CD4-positive, alpha-beta T cell treated with Interleukin-12 subunit alpha and Interleukin-12 subunit beta, for 1 hour (primary cell): ENCODE data around the gene ZDHHC4.

Source experiments
- DNase-seq: peaks from one replicate; pipeline ENCODE4 v3.0.0-alpha.2; 2020

Gene ZDHHC4

DNA sequence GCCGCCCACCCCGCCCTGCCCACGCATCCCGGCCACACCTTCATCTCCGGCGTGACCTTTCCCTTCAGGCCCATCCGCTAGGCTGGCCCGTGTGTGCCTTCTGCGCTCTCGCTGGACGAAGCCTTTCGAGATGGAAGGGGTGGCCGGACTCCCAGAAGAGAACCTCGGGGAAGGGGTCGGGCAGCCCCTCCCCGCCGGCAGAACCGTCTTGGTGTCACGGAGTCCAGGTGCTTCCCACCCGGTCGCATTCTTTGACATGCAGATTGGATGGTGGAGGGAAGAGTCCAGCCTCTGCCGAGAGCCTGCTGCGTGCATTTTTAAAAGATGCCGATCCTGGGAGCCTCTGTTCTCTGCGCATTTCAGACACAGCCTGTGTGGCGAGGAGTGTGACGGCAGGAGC, 30.8 kb downstream of the ZDHHC4 start:
- no peak for DNase-seq

DNA sequence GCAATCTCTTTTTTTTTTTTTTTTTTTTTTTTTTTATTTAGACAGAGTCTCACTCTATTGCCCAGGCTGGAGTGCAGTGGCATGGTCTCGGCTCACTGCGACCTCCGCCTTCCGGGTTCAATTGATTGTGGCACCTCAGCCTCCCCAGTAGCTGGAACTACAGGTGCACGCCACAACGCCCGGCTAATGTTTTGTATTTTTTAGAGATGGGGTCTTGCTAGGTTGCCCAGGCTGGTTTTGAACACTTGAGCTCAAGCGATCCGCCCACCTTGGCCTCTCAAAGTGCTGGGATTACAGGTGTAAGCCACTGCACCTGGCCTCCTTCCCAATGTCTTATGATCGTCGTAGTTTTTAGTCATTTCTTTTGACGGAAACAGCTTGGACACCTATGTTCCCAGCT, 31.5 kb downstream of the ZDHHC4 start:
- DNase-seq, result no peak

DNA sequence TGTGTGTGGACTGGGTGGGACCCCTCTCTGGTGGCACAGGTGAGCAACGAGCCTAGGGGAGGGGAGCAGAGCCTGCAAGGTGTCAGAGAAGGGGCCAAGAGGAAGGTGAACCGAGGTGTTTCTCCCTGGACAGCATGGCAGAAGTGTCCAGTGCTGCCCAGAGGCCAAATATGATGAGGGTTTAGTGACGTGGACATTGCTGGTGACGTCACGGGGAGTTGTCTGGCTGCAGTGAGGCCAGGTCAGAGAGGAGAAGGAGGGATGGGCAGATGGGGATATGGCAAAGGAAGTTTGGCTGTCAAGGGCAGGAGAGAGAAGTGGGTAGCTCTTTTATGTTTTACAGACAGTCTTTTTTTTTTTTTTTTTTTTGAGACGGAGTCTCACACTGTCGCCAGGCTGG, 35.6 kb downstream of the ZDHHC4 start:
- DNase-seq, result no peak

DNA sequence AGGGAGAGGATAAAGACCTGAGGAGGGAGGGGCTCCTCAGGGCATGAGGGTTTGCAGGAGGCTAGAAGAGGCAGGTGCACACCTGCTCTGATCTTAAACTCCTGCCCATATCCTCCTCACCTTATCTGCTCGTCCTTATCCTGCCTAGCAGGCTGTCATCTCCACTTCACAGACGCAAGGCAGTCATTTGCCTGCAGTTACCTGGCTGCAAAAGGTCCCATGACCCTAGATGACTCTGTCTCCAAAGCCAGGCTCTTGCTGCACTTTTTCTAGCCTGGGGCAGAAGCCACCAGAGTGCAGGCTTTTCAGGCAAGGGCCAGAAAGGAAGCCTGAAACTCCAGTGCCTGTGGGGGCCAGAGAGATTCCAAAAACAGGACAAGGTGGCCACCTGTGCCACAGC, 36.5 kb downstream of the ZDHHC4 start:
- DNase-seq, result no peak

DNA sequence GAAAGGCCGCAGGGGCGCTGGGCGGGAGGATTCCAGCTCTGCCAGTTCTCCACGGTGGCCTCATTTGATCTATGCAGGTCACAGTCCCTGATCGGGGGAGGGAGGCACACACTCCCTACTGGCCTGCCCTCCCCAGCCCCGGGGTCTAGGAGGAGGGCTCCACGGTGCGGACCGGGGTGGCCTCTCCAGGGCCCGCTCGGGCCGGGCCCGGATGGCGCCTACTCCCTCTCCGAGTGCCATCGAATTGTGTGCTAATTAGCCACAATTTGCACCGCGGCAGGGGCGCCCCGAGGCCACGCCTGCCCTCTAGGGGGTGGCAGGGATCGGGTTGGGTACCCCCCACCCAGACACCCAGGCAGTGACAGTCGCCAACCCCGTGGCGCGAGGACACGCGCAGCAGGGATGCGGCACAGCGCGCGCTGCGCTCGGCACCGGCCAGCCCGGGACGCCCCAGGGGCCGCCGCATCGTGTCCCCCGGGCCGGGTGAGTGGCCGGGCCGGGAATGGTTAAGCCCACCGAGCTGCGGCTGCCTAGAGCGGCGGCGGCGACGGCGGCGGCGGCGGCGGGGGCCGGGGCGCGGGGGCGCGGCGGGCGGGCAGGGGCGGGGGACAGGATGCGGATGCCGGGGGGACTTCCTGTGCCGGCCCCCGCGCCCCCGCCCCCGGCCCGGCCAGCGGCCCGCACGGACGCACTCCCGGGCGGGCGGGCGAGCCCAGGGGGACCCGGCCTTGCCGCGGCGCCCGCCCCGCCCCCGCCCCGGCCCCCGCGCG, 37.9 kb downstream of the ZDHHC4 start, which contains the start of gene ZNF853:
ZNF853 (plus strand) TSS at position 658 of the 770 bp plus-strand sequence. CDS start 565 bp downstream, outside the sequence.
- DNase-seq, result peak; percentile 22

GRCh38 chr7:6615723-6616555, 38.7 kb downstream of the ZDHHC4 start:
- DNase-seq, result no peak

DNA sequence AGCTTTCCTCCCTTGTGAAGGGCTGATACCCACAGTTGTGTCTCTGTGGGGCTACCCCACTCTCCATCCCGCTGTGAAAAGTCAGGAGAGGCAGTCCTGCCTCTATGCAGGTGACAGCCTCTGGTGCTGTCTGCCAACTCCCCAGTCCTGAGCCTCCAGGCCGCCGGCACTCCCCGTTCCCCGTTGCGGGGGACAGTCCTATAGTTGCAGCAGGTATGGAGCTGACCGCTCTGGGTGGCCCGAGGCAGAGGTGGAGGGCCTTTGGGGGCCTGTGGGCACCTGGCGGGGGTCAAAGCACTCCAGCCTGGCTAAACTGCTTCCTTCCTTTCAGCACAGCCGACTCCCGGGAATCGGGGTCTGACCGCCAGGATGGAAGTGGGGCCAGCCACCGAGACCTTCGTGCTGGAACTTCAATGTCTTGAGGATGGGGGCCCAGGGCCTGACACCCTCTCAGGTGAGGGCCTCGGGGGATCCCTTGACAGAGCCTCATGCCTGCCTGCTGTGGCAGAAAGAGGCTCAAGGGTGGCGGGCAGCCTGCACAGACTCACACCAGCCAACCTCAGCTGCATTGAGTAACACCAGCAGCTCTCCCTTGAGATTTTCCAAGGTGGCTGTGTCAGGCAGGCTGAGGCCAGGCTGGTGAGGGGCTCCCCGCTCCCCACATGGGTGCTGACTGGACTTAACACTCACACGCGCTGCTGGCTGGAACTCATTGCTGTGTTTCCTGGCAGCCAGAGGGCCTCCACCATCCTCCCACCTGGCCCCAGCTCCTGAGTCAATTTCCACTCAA, 39.8 kb downstream of the ZDHHC4 start:
- DNase-seq, result no peak

DNA sequence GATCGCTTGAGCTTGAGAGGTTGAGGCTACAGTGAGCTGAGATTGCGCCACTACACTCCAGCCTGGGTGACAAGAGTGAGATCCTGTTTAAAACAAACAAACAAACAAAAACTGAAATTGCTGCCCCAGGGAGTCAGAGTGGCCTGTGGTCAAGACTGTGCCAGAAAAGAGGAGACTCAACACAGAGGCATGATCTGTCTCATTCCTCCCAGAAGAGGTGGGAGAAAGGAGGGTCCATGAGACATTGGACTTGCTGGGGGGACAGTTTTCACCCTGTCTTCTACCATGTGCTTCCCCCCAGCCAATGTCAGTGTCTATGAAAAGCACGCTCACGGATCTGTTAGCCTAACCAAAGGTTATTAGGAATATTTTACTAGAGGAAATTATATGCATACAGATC, 41.4 kb downstream of the ZDHHC4 start:
- DNase-seq, result no peak

GRCh38 chr7:6619961-6620360, 42.7 kb downstream of the ZDHHC4 start:
- no peak for DNase-seq

DNA sequence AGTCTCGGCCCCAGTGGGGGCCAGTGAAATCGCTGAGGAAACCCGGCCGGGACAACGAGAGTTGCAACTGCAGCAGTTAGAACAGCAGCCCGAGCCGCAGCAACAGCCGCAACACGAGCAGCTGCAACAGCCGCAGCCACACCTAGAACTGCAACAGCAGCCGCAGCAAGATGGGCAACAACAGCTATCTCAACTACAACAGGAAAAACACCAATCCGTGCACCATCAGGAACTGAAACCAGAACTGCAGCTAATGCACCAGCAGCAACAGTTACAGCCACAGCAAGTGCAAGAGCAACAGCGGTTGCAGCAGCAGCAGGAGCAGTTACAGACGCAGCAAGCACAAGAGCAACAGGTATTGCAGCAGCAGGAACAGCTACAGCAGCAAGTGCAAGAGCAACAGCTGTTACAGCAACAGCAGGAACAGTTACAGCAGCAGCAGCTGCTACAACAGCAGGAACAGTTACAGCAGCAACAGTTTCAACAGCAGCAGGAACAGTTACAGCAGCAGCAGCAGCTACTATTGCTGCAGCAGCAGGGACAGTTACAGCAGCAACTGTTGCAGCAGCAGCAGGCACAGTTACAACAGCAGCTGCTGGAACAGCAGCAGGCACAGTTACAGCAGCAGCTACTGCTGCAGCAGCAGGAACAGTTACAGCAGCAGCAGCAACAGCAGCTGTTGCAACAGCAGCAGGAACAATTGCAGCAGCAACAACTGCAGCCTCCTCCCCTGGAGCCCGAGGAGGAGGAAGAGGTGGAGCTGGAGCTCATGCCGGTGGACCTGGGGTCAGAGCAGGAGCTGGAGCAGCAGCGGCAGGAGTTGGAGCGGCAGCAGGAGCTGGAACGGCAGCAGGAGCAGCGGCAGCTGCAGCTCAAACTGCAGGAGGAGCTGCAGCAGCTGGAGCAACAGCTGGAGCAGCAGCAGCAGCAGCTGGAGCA, 44.2 kb downstream of the ZDHHC4 start:
- peak; percentile 19 for DNase-seq

DNA sequence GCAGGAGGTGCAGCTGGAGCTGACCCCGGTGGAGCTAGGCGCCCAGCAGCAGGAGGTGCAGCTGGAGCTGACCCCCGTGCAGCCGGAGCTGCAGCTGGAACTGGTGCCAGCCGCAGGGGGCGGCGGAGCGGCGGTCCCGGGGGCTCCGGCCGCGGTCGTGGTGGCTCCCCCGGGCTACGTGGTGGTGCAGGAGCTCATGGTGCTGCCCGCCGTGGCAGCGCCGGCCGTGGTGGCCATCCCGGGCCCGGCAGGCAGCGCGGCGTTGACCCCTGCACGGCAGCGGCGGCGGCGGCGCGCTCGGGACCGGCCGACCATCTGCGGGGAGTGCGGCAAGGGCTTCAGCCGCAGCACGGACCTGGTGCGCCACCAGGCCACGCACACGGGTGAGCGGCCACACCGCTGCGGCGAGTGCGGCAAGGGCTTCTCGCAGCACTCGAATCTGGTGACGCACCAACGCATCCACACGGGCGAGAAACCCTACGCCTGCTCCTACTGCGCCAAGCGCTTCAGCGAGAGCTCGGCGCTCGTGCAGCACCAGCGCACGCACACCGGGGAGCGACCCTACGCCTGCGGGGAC, 45.0 kb downstream of the ZDHHC4 start:
- no peak for DNase-seq

DNA sequence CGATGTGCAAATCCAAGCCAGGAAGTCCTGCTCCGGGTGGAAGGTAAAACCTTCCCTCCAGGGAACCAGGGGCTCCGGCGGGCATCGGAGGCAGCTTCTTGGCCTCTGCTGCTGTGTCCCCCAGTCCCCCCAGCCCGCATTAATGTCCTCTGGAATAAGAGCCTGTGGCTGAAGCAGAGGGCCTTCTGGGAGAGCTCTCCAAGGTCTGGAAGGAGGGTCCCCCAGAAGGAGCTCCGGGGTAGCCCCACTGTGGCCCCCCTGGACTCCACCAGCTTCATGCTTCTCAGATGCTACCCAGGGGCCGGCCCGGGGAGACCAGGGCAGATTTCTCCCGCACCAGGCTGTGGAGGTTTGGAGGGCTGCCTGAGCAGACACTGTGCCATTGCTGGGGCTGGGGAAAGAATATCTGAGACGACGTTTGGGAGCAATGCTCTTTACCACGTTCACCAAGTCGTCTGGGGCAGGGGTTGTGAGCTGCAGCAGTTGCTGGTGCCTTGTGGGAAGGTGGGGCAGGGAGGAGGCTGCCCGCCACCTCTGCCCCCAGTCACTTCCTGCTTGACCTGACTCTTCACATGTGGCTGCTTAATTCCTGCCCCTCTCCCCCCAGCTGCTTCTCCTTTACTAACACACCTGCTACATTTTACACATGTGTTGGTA, 46.5 kb downstream of the ZDHHC4 start:
- peak; percentile 48 for DNase-seq

GRCh38 chr7:6624246-6624611, 47.0 kb downstream of the ZDHHC4 start:
- DNase-seq, result no peak

- no peak for DNase-seq
These were observed 50.8 kb downstream of the ZDHHC4 start for GRCh38 chr7:6628045-6628444.

GRCh38 chr7:6630007-6630849, 53.0 kb downstream of the ZDHHC4 start:
- no peak for DNase-seq

GRCh38 chr7:6631605-6632004, 54.4 kb downstream of the ZDHHC4 start:
- no peak for DNase-seq

GRCh38 chr7:6634021-6634420, 56.8 kb downstream of the ZDHHC4 start:
- DNase-seq, result no peak

GRCh38 chr7:6634971-6635370, 57.7 kb downstream of the ZDHHC4 start:
- DNase-seq, result peak; percentile 16

GRCh38 chr7:6636741-6637543, 59.7 kb downstream of the ZDHHC4 start, which contains the start of gene ZNF316:
Gene ZNF316 (plus strand): TSS chr7:6637318. CDS start chr7:6642410, 5,092 bp downstream.
- peak; percentile 70 for DNase-seq
